ENCODE measurements around the gene STARD13. TPM values are rescaled to one million over a fixed set of nuclear protein-coding genes. Genes with fewer than 3 reads are reported as not detected.

The STARD13 gene
- total and polyA plus RNA-seq, 12 donors = 7.1 to 38.3 (median 27.8) TPM

- peak overlapping the region in 1 of 10 donors; percentile 5 for H3K4me3 ChIP-seq
- ATAC-seq (peak in 6 of 8 donors; percentile 43 to 67 (median 52)), DNase-seq (no peak)
- peaks cover 2 to 76% (median 61%) of the 10 kb centered on the region in 9 donors for H3K4me1 ChIP-seq
- H3K27ac ChIP-seq = peak overlapping the region; percentile 28 to 82 (median 73)
- TF ChIP-seq, protein P1, sequence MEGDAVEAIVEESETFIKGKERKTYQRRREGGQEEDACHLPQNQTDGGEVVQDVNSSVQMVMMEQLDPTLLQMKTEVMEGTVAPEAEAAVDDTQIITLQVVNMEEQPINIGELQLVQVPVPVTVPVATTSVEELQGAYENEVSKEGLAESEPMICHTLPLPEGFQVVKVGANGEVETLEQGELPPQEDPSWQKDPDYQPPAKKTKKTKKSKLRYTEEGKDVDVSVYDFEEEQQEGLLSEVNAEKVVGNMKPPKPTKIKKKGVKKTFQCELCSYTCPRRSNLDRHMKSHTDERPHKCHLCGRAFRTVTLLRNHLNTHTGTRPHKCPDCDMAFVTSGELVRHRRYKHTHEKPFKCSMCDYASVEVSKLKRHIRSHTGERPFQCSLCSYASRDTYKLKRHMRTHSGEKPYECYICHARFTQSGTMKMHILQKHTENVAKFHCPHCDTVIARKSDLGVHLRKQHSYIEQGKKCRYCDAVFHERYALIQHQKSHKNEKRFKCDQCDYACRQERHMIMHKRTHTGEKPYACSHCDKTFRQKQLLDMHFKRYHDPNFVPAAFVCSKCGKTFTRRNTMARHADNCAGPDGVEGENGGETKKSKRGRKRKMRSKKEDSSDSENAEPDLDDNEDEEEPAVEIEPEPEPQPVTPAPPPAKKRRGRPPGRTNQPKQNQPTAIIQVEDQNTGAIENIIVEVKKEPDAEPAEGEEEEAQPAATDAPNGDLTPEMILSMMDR (IDR thresholded peaks at IDR 0.05) = peak; percentile 88 to 94 (median 90)
- intact Hi-C loops (cut with DNase I) = loop anchor here in 8 of 10 donors (1.0 to 10.0 kb wide), 9 partner anchors 56 to 496 kb away; partner anchors contain the start of gene STARD13 (in 2 of the 8)
- H3K9me3 ChIP-seq = peaks cover 0 to 18% (median 2%) of the 10 kb centered on the region in 11 donors
- H3K36me3 ChIP-seq = peaks cover 0 to 18% (median 0%) of the 10 kb centered on the region in 9 donors
- no peaks in the 10 kb centered on the region for H3K27me3 ChIP-seq
- WGBS, 2 donors = 41 to 48% methylated on average over 12 of the region's 12 CpGs
Observed at GRCh38 chr13:33228648-33229445, 56.7 kb downstream of the STARD13 start.

GRCh38 chr13:33227927-33228647, 57.5 kb downstream of the STARD13 start:
- WGBS, 2 donors = 94 to 96% methylated on average over 7 of the region's 7 CpGs
- TF ChIP-seq, protein P1 (IDR thresholded peaks at IDR 0.05) = no peak
- ATAC-seq = peak in 3 of 8 donors; percentile 1 to 38 (median 13)
- Histone ChIP-seq H3K27ac (peak overlapping the region in 9 of 10 donors; percentile 34 to 82 (median 74)), H3K9me3 (peaks cover 0 to 15% (median 2%) of the 10 kb centered on the region in 11 donors), H3K4me1 (peaks cover 2 to 74% (median 59%) of the 10 kb centered on the region in 9 donors), H3K36me3 (peaks cover 0 to 16% (median 0%) of the 10 kb centered on the region in 9 donors), H3K4me3 (no peak overlapping the region), H3K27me3 (no peaks in the 10 kb centered on the region)
- intact Hi-C loops (cut with DNase I) = loop anchor here in 8 of 10 donors (2.0 to 10.0 kb wide), 8 partner anchors 57 to 497 kb away; partner anchors contain the start of gene STARD13 (in 2 of the 8)
- no peak for DNase-seq

DNA sequence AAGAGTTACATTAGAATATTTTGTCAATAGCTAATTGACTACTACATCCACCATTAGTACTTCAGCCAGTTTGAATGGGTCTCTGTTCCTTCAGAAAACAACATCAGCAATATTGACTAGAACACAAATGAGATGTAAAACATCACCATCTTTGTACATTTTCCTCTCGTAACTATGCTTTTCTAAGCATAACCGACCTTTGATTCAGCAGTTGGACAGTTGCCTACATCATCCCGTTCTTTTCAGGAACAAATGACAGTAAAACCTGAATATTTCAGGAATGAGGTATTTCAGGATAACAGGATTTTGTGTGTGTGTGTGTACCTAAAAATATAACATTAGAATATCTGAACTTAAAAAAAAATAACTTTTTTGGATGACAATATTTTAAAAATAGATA, 60.9 kb downstream of the STARD13 start:
- ATAC-seq (no peak), DNase-seq (no peak)
- Histone ChIP-seq H3K4me1 (peaks cover 3 to 64% (median 45%) of the 10 kb centered on the region in 9 donors), H3K9me3 (peaks cover 0 to 10% (median 0%) of the 10 kb centered on the region in 11 donors), H3K4me3 (no peak overlapping the region), H3K27ac (no peak overlapping the region), H3K36me3 (peaks cover 0 to 9% (median 0%) of the 10 kb centered on the region in 9 donors), H3K27me3 (no peaks in the 10 kb centered on the region)
- intact Hi-C loops (cut with DNase I) = loop anchor here in 7 of 10 donors (5.0 to 10.0 kb wide), 6 partner anchors 88 to 500 kb away; no protein-coding TSS in a partner anchor
- TF ChIP-seq, protein P1 (IDR thresholded peaks at IDR 0.05) = no peak
- 73 to 79% methylated on average over 3 of the region's 3 CpGs for WGBS, 2 donors

DNA sequence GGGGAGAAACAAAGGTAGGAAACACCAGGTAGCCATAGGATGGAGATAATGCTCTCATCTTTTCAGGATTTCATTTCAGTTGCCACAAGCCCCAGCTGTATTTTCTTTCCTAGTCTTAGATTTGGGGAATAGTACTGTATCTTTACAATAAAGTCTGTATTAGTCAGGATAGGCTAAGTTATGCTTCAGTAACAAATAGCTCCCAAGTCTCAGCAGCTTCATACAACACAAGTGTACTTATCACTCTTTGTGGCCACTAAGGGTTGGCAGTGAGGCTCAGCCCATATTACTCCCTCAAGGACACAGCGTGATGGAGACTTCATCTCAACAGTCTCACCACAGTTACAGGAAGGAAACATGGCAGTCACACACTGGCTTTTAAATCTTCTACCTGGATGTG, 61.4 kb downstream of the STARD13 start:
- no peak overlapping the region for H3K27ac ChIP-seq
- H3K36me3 ChIP-seq = peaks cover 0 to 9% (median 0%) of the 10 kb centered on the region in 9 donors
- no peaks in the 10 kb centered on the region for H3K27me3 ChIP-seq
- H3K4me1 ChIP-seq = peaks cover 3 to 63% (median 42%) of the 10 kb centered on the region in 9 donors
- DNase-seq (no peak), ATAC-seq (no peak)
- 92 to 100% methylated on average over 1 of the region's 1 CpG for WGBS, 2 donors
- peaks cover 0 to 10% (median 0%) of the 10 kb centered on the region in 11 donors for H3K9me3 ChIP-seq
- intact Hi-C loops (cut with DNase I) = loop anchor here in 4 of 10 donors (10.0 kb wide), 2 partner anchors 321 to 501 kb away; no protein-coding TSS in a partner anchor
- no peak overlapping the region for H3K4me3 ChIP-seq
- TF ChIP-seq, protein P1 (IDR thresholded peaks at IDR 0.05) = no peak
